ENCODE measurements around the gene RPTOR.

Gene RPTOR

GRCh38 chr17:80679816-80680215, 135.2 kb downstream of the RPTOR start:
- H3K4me1 ChIP-seq (ENCODE audit: control insufficient read depth, low read depth, low read length), result peaks cover 5% of the 10 kb centered on the region
- peak overlapping the region; percentile 37 for H3K9ac ChIP-seq (ENCODE audit: low read length)
- H2BK15ac ChIP-seq (replicated peaks; ENCODE audit: low read depth), result no peak overlapping the region
- peak overlapping the region; percentile 81 for H2AK5ac ChIP-seq (ENCODE audit: low read length)
- no peaks in the 10 kb centered on the region for H3K27me3 ChIP-seq (ENCODE audit: insufficient read depth, low read length, poor library complexity)
- peaks cover 9% of the 10 kb centered on the region for H3K79me2 ChIP-seq (ENCODE audit: control insufficient read depth, insufficient read depth, low read length)
- peak overlapping the region; percentile 74 for H3K23ac ChIP-seq (ENCODE audit: low read length)
- peak overlapping the region; percentile 72 for H3K27ac ChIP-seq (ENCODE audit: low read depth, low read length)
- H2BK120ac ChIP-seq (ENCODE audit: low read depth, low read length), result no peak overlapping the region
- H4K5ac ChIP-seq (ENCODE audit: low read length), result no peak overlapping the region
- H4K8ac ChIP-seq (ENCODE audit: low read depth, low read length), result no peak overlapping the region
- H2BK5ac ChIP-seq (ENCODE audit: low read length), result peak overlapping the region; percentile 56
- no peak overlapping the region for H3K4me2 ChIP-seq (ENCODE audit: low read length)
- H3K56ac ChIP-seq (ENCODE audit: low read length), result peak overlapping the region; percentile 77
- no CpG with 5 or more reads among the region's 3 CpGs for WGBS (ENCODE audit: extremely low coverage, insufficient coverage, low lambda C conversion rate)
- no peaks in the 10 kb centered on the region for H3K36me3 ChIP-seq (ENCODE audit: control insufficient read depth, insufficient read depth, low read length)
- H3K79me1 ChIP-seq (ENCODE audit: low read length), result peaks cover 25% of the 10 kb centered on the region
- H3K18ac ChIP-seq (ENCODE audit: low read length), result peak overlapping the region; percentile 33
- DNase-seq, result peak; percentile 60
- peak overlapping the region; percentile 60 for H3K4ac ChIP-seq (ENCODE audit: low read depth, low read length)
- H3K4me3 ChIP-seq (ENCODE audit: low read length), result no peak overlapping the region

GRCh38 chr17:80681215-80681614, 136.6 kb downstream of the RPTOR start:
- Histone ChIP-seq H3K9ac (ENCODE audit: low read length) (no peak overlapping the region), H2AK5ac (ENCODE audit: low read length) (no peak overlapping the region), H2BK120ac (ENCODE audit: low read depth, low read length) (no peak overlapping the region), H2BK15ac (replicated peaks; ENCODE audit: low read depth) (no peak overlapping the region), H3K27ac (ENCODE audit: low read depth, low read length) (no peak overlapping the region), H3K27me3 (ENCODE audit: insufficient read depth, low read length, poor library complexity) (no peaks in the 10 kb centered on the region), H3K4me1 (ENCODE audit: control insufficient read depth, low read depth, low read length) (peaks cover 5% of the 10 kb centered on the region), H3K56ac (ENCODE audit: low read length) (no peak overlapping the region), H3K79me2 (ENCODE audit: control insufficient read depth, insufficient read depth, low read length) (peaks cover 9% of the 10 kb centered on the region), H2BK5ac (ENCODE audit: low read length) (no peak overlapping the region), H3K4me3 (ENCODE audit: low read length) (no peak overlapping the region), H3K4me2 (ENCODE audit: low read length) (no peak overlapping the region), H3K23ac (ENCODE audit: low read length) (no peak overlapping the region), H4K8ac (ENCODE audit: low read depth, low read length) (no peak overlapping the region), H4K5ac (ENCODE audit: low read length) (no peak overlapping the region), H3K4ac (ENCODE audit: low read depth, low read length) (no peak overlapping the region), H3K79me1 (ENCODE audit: low read length) (peaks cover 25% of the 10 kb centered on the region), H3K18ac (ENCODE audit: low read length) (no peak overlapping the region), H3K36me3 (ENCODE audit: control insufficient read depth, insufficient read depth, low read length) (no peaks in the 10 kb centered on the region)
- DNase-seq, result no peak
- WGBS (ENCODE audit: extremely low coverage, insufficient coverage, low lambda C conversion rate), result no CpG with 5 or more reads among the region's 18 CpGs

- Histone ChIP-seq H3K4me2 (ENCODE audit: low read length) (no peak overlapping the region), H4K5ac (ENCODE audit: low read length) (no peak overlapping the region), H3K27ac (ENCODE audit: low read depth, low read length) (no peak overlapping the region), H2BK120ac (ENCODE audit: low read depth, low read length) (no peak overlapping the region), H3K18ac (ENCODE audit: low read length) (no peak overlapping the region), H3K56ac (ENCODE audit: low read length) (no peak overlapping the region), H3K4me3 (ENCODE audit: low read length) (no peak overlapping the region), H3K4me1 (ENCODE audit: control insufficient read depth, low read depth, low read length) (peaks cover 5% of the 10 kb centered on the region), H3K36me3 (ENCODE audit: control insufficient read depth, insufficient read depth, low read length) (no peaks in the 10 kb centered on the region), H2BK5ac (ENCODE audit: low read length) (no peak overlapping the region), H3K27me3 (ENCODE audit: insufficient read depth, low read length, poor library complexity) (no peaks in the 10 kb centered on the region), H4K8ac (ENCODE audit: low read depth, low read length) (no peak overlapping the region), H2BK15ac (replicated peaks; ENCODE audit: low read depth) (no peak overlapping the region), H3K23ac (ENCODE audit: low read length) (no peak overlapping the region), H3K79me1 (ENCODE audit: low read length) (peaks cover 26% of the 10 kb centered on the region), H3K9ac (ENCODE audit: low read length) (no peak overlapping the region), H2AK5ac (ENCODE audit: low read length) (no peak overlapping the region), H3K79me2 (ENCODE audit: control insufficient read depth, insufficient read depth, low read length) (peaks cover 7% of the 10 kb centered on the region), H3K4ac (ENCODE audit: low read depth, low read length) (no peak overlapping the region)
- no CpG with 5 or more reads among the region's 6 CpGs for WGBS (ENCODE audit: extremely low coverage, insufficient coverage, low lambda C conversion rate)
- no peak for DNase-seq
Measured at GRCh38 chr17:80682372-80682771, 137.7 kb downstream of the RPTOR start.

- H2BK15ac ChIP-seq (replicated peaks; ENCODE audit: low read depth), result no peak overlapping the region
- no peak overlapping the region for H2BK5ac ChIP-seq (ENCODE audit: low read length)
- no peak overlapping the region for H4K8ac ChIP-seq (ENCODE audit: low read depth, low read length)
- peaks cover 7% of the 10 kb centered on the region for H3K79me2 ChIP-seq (ENCODE audit: control insufficient read depth, insufficient read depth, low read length)
- no peak overlapping the region for H2BK120ac ChIP-seq (ENCODE audit: low read depth, low read length)
- no peak overlapping the region for H3K18ac ChIP-seq (ENCODE audit: low read length)
- WGBS (ENCODE audit: extremely low coverage, insufficient coverage, low lambda C conversion rate), result no CpG with 5 or more reads among the region's 10 CpGs
- no peak overlapping the region for H4K5ac ChIP-seq (ENCODE audit: low read length)
- H3K4me2 ChIP-seq (ENCODE audit: low read length), result no peak overlapping the region
- H3K27ac ChIP-seq (ENCODE audit: low read depth, low read length), result no peak overlapping the region
- H3K4ac ChIP-seq (ENCODE audit: low read depth, low read length), result no peak overlapping the region
- no peaks in the 10 kb centered on the region for H3K36me3 ChIP-seq (ENCODE audit: control insufficient read depth, insufficient read depth, low read length)
- peaks cover 26% of the 10 kb centered on the region for H3K79me1 ChIP-seq (ENCODE audit: low read length)
- H3K27me3 ChIP-seq (ENCODE audit: insufficient read depth, low read length, poor library complexity), result no peaks in the 10 kb centered on the region
- no peak for DNase-seq
- no peak overlapping the region for H3K9ac ChIP-seq (ENCODE audit: low read length)
- H3K56ac ChIP-seq (ENCODE audit: low read length), result no peak overlapping the region
- no peak overlapping the region for H3K23ac ChIP-seq (ENCODE audit: low read length)
- no peak overlapping the region for H3K4me3 ChIP-seq (ENCODE audit: low read length)
- peaks cover 5% of the 10 kb centered on the region for H3K4me1 ChIP-seq (ENCODE audit: control insufficient read depth, low read depth, low read length)
- H2AK5ac ChIP-seq (ENCODE audit: low read length), result no peak overlapping the region
Measured at GRCh38 chr17:80683625-80684104, 139.0 kb downstream of the RPTOR start.

- Histone ChIP-seq H2BK120ac (ENCODE audit: low read depth, low read length) (no peak overlapping the region), H3K79me1 (ENCODE audit: low read length) (peaks cover 25% of the 10 kb centered on the region), H3K56ac (ENCODE audit: low read length) (no peak overlapping the region), H3K18ac (ENCODE audit: low read length) (no peak overlapping the region), H2BK15ac (replicated peaks; ENCODE audit: low read depth) (no peak overlapping the region), H3K4me3 (ENCODE audit: low read length) (no peak overlapping the region), H3K4me2 (ENCODE audit: low read length) (no peak overlapping the region), H4K5ac (ENCODE audit: low read length) (no peak overlapping the region), H2AK5ac (ENCODE audit: low read length) (no peak overlapping the region), H3K4me1 (ENCODE audit: control insufficient read depth, low read depth, low read length) (no peaks in the 10 kb centered on the region), H3K27ac (ENCODE audit: low read depth, low read length) (no peak overlapping the region), H3K4ac (ENCODE audit: low read depth, low read length) (no peak overlapping the region), H3K36me3 (ENCODE audit: control insufficient read depth, insufficient read depth, low read length) (no peaks in the 10 kb centered on the region), H3K79me2 (ENCODE audit: control insufficient read depth, insufficient read depth, low read length) (no peaks in the 10 kb centered on the region), H3K23ac (ENCODE audit: low read length) (no peak overlapping the region), H4K8ac (ENCODE audit: low read depth, low read length) (no peak overlapping the region), H2BK5ac (ENCODE audit: low read length) (no peak overlapping the region), H3K9ac (ENCODE audit: low read length) (no peak overlapping the region), H3K27me3 (ENCODE audit: insufficient read depth, low read length, poor library complexity) (no peaks in the 10 kb centered on the region)
- DNase-seq, result no peak
- WGBS (ENCODE audit: extremely low coverage, insufficient coverage, low lambda C conversion rate), result no CpG with 5 or more reads among the region's 9 CpGs
Measured at GRCh38 chr17:80687839-80688238, 143.2 kb downstream of the RPTOR start.

GRCh38 chr17:80689129-80689619, 144.5 kb downstream of the RPTOR start:
- H3K79me1 ChIP-seq (ENCODE audit: low read length), result peaks cover 26% of the 10 kb centered on the region
- H3K27ac ChIP-seq (ENCODE audit: low read depth, low read length), result no peak overlapping the region
- H2BK15ac ChIP-seq (replicated peaks; ENCODE audit: low read depth), result no peak overlapping the region
- WGBS (ENCODE audit: extremely low coverage, insufficient coverage, low lambda C conversion rate), result no CpG with 5 or more reads among the region's 13 CpGs
- no peak overlapping the region for H3K4me3 ChIP-seq (ENCODE audit: low read length)
- no peak overlapping the region for H2BK5ac ChIP-seq (ENCODE audit: low read length)
- H3K27me3 ChIP-seq (ENCODE audit: insufficient read depth, low read length, poor library complexity), result no peaks in the 10 kb centered on the region
- no peak for DNase-seq
- no peak overlapping the region for H4K5ac ChIP-seq (ENCODE audit: low read length)
- H3K18ac ChIP-seq (ENCODE audit: low read length), result no peak overlapping the region
- H4K8ac ChIP-seq (ENCODE audit: low read depth, low read length), result no peak overlapping the region
- H2BK120ac ChIP-seq (ENCODE audit: low read depth, low read length), result no peak overlapping the region
- H3K9ac ChIP-seq (ENCODE audit: low read length), result no peak overlapping the region
- H3K4me1 ChIP-seq (ENCODE audit: control insufficient read depth, low read depth, low read length), result no peaks in the 10 kb centered on the region
- H3K4ac ChIP-seq (ENCODE audit: low read depth, low read length), result no peak overlapping the region
- no peaks in the 10 kb centered on the region for H3K36me3 ChIP-seq (ENCODE audit: control insufficient read depth, insufficient read depth, low read length)
- no peak overlapping the region for H2AK5ac ChIP-seq (ENCODE audit: low read length)
- H3K4me2 ChIP-seq (ENCODE audit: low read length), result no peak overlapping the region
- H3K23ac ChIP-seq (ENCODE audit: low read length), result no peak overlapping the region
- peaks cover 1% of the 10 kb centered on the region for H3K79me2 ChIP-seq (ENCODE audit: control insufficient read depth, insufficient read depth, low read length)
- H3K56ac ChIP-seq (ENCODE audit: low read length), result no peak overlapping the region

Measured in mesendoderm (in vitro differentiated cells).